IPS-18a (cell line): Measurements from ENCODE around the gene SULT4A1.
A peak's percentile ranks its signal among the peaks of the same experiment; 100 is the strongest.

Experiments used
- H3K27ac ChIP-seq: one replicate; pipeline ENCODE4 v1.5.1; 2013; ENCODE audit warnings: low read length
- H3K27me3 ChIP-seq: one replicate; pipeline ENCODE4 v1.6.1; 2013; ENCODE audit warnings: mild to moderate bottlenecking, low read length; ENCODE audit not compliant: control insufficient read depth, insufficient read depth
- H3K36me3 ChIP-seq: one replicate; pipeline ENCODE4 v1.6.1; 2013; ENCODE audit warnings: low read depth, low read length; ENCODE audit not compliant: control insufficient read depth
- H3K4me1 ChIP-seq: one replicate; pipeline ENCODE4 v1.6.1; 2013; ENCODE audit warnings: low read depth, low read length; ENCODE audit not compliant: control insufficient read depth
- H3K4me3 ChIP-seq: one replicate; pipeline ENCODE4 v1.5.1; 2013; ENCODE audit warnings: low read length
- H3K9ac ChIP-seq: one replicate; pipeline ENCODE4 v1.6.1; 2013; ENCODE audit warnings: mild to moderate bottlenecking, low read length, moderate library complexity
- H3K9me3 ChIP-seq: one replicate; pipeline ENCODE4 v1.6.1; 2013; ENCODE audit warnings: low read depth, low read length; ENCODE audit not compliant: control insufficient read depth

Gene SULT4A1

DNA sequence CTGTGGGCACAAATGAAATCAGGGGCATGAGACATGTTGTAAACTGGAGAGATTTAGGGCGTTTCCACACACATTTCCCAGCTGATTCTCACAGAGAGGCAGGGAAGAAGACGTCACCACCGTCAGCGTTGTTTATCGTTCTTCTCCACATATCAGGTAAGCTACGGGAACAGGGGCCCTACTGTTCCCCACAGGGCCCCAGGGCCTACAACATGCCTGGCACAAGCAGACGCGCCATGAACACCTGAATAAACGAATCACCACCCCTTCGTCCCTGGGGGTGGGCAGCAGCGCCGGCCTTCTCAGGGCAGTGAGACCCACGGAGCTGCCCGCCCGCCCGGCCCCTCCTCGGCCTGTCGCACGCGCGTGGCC is 50.5 kb downstream of the SULT4A1 start:
- Histone ChIP-seq H3K27me3 (no peaks in the 10 kb centered on the region), H3K4me1 (peaks cover 13% of the 10 kb centered on the region), H3K9ac (peak overlapping the region; percentile 85), H3K27ac (no peak overlapping the region), H3K36me3 (no peaks in the 10 kb centered on the region), H3K9me3 (no peaks in the 10 kb centered on the region), H3K4me3 (peak overlapping the region; percentile 88)

DNA sequence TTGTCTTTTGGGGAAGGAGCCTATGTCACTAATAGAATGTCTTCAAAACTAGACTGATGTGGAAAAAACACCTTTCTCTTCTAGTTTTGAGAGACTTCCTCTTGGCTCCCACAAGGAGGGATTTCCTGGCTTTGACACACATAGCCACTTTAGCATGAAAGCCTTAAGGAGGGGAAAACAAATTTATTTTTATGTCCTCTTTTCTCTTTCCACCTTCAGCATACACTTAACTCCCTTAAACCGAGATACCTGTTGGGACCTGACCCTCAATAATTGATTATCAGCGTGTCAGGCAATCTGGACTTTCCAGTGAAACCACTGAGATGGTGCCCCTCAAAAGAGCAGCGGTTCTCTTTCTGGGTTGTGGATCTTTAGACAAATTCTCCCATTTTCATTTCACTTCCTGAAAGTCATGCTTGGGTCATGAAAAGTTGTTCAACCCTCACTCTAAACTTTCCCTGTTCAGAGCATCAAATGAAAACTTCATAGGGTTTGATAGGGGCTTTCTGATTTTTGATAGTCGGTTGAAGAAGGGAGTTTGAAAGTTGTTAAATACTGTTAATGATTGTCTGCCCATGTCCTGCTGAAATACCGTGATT is 59.3 kb downstream of the SULT4A1 start:
- Histone ChIP-seq H3K36me3 (no peaks in the 10 kb centered on the region), H3K27me3 (no peaks in the 10 kb centered on the region), H3K9me3 (no peaks in the 10 kb centered on the region), H3K4me1 (no peaks in the 10 kb centered on the region), H3K4me3 (no peak overlapping the region), H3K27ac (no peak overlapping the region), H3K9ac (no peak overlapping the region)

DNA sequence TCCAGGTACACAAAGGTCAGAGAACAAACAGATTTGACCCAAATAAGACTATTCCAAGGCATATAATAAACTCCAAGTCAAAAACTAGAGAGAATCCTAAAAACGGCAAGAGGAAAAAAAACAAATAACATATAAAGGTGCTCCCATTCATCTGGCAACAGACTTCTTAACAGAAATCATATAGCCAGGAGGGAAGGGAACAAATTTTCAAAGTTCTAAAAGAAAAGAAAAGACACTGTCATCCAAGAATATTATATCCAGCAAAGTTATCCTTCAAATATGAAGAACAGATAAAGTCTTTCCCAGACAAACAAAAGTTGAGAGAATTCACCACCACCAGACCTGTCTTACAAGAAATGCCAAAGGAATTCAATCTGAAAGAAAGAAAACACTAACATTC is 61.3 kb downstream of the SULT4A1 start:
- Histone ChIP-seq H3K27ac (no peak overlapping the region), H3K4me3 (no peak overlapping the region), H3K36me3 (no peaks in the 10 kb centered on the region), H3K9me3 (no peaks in the 10 kb centered on the region), H3K27me3 (no peaks in the 10 kb centered on the region), H3K4me1 (no peaks in the 10 kb centered on the region), H3K9ac (no peak overlapping the region)

DNA sequence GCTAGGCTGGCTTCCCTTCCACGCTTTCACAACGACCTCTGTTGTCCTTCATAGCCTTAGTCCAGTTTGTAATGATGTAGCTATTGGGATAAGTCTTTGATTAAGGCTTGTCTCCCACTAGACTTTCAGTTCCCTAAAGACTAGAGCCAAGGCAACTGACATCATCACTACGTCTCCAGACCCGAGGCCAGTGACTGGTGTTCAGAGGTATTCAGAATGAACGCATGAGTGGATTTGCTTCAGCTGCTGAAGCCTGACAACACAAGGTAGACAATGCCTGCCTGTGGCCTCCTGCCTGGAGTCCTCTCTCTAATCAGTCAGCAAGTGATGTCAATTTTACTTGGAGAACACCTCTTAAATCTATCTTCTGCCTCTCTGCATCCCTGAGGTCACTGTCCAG is 63.8 kb downstream of the SULT4A1 start:
- no peak overlapping the region for H3K9ac ChIP-seq
- no peak overlapping the region for H3K4me3 ChIP-seq

DNA sequence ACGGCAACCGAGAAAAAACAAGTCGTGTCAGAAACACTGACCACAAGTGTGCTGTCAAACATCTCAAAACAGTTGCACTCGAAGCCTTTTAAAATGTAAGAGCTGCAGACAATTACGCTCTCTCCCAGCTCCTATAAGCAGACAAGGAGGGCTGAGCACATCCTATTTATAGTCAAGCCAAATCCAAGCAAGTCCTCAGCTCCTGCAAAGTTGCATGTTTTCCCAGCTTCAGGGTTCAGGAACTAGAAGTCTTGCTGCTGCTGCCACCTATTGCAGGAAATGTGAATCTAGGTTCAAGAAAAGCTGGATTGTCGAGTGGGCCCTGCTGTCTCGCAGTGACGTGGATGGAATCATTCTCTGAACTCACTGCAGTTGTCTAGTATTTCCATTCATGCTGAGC is 65.7 kb downstream of the SULT4A1 start:
- Histone ChIP-seq H3K27me3 (no peaks in the 10 kb centered on the region), H3K36me3 (no peaks in the 10 kb centered on the region), H3K4me1 (no peaks in the 10 kb centered on the region), H3K27ac (no peak overlapping the region), H3K9me3 (no peaks in the 10 kb centered on the region), H3K4me3 (no peak overlapping the region), H3K9ac (no peak overlapping the region)

More for the DNA sequence above, 63.8 kb downstream of the SULT4A1 start:
- no peaks in the 10 kb centered on the region for H3K4me1 ChIP-seq
- no peak overlapping the region for H3K27ac ChIP-seq
- no peaks in the 10 kb centered on the region for H3K36me3 ChIP-seq
- no peaks in the 10 kb centered on the region for H3K9me3 ChIP-seq
- H3K27me3 ChIP-seq, result no peaks in the 10 kb centered on the region

DNA sequence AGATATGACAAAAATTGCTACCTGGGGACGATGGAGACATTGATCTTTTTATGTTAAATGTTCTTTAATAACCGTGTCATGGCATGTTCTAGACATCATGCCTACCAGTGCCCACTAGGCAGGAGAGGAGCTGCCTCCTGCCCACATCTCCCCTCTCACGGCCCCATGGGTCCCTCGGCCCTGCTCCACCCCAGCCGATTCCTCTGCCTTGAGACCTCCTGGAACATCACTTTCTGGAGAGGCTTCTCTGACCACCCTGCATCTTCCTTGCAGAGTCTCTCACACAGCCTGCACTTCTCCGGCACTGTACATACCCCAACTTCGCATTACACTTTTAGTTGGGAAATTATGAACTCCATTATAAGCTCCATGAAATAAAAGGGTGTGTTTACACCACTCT is 67.0 kb downstream of the SULT4A1 start:
- Histone ChIP-seq H3K4me3 (no peak overlapping the region), H3K27ac (no peak overlapping the region), H3K27me3 (no peaks in the 10 kb centered on the region), H3K9me3 (no peaks in the 10 kb centered on the region), H3K4me1 (no peaks in the 10 kb centered on the region), H3K9ac (no peak overlapping the region), H3K36me3 (no peaks in the 10 kb centered on the region)

DNA sequence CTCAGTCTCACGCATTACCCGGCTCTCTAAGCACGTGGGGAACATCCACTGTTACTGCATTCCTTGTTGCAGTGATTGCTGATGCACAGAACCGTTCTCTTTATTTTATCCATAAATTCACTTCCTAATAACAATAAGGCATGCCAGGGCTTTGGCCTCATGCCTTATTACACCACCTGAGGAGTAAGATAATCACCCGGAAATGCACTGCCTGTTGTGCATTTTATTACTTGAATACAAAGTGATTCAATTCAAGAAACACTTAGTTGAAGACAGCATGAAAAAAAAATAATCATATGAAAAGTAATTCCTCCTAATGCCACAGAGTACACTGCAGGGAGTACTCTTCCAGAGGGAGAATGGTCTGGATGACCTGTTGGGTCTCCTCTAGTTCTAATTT is 69.4 kb downstream of the SULT4A1 start:
- Histone ChIP-seq H3K9me3 (no peaks in the 10 kb centered on the region), H3K4me1 (no peaks in the 10 kb centered on the region), H3K27me3 (no peaks in the 10 kb centered on the region), H3K36me3 (no peaks in the 10 kb centered on the region), H3K27ac (no peak overlapping the region), H3K4me3 (no peak overlapping the region), H3K9ac (no peak overlapping the region)

DNA sequence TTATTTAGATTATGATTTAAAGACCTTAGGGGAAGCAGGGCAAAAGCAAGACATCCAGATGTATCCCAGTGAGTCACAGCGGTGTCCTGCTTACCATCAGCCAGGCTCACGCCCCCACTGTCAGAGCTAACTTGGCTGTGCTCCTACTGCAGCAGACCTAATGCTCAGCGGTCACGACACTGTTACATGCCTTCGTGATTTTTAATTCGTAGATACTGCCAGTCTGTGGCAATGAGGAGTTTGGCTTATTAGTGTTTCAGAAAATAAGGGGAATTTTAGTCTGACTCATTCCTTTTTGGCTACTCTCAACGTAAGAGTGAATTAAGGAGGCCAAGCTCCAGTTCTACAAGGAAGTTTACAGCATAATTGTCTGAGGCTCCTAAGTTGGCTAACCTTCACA is 72.9 kb downstream of the SULT4A1 start:
- H3K27ac ChIP-seq, result no peak overlapping the region
- no peak overlapping the region for H3K9ac ChIP-seq
- H3K4me3 ChIP-seq, result no peak overlapping the region
- no peaks in the 10 kb centered on the region for H3K9me3 ChIP-seq
- H3K27me3 ChIP-seq, result no peaks in the 10 kb centered on the region
- H3K36me3 ChIP-seq, result no peaks in the 10 kb centered on the region
- no peaks in the 10 kb centered on the region for H3K4me1 ChIP-seq

DNA sequence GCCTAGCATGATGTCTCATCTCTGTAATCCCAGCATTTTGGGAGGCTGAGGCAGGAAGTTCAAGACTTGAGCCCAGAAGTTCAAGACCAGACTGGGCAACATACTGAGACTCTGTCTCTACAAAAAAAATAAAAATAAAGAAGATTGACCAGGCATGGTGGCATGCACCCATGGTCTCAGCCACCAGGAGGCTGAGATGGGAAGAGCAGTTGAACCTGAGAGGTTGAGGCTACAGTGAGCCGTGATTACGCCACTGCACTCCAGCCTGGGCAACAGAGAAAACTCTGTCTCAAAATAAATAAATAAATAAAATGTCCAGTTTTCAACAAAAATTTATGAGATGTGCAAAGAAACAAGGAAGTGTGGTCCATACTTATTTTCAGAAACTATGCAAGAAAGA is 78.5 kb downstream of the SULT4A1 start:
- no peaks in the 10 kb centered on the region for H3K27me3 ChIP-seq
- no peak overlapping the region for H3K9ac ChIP-seq
- H3K27ac ChIP-seq, result no peak overlapping the region

DNA sequence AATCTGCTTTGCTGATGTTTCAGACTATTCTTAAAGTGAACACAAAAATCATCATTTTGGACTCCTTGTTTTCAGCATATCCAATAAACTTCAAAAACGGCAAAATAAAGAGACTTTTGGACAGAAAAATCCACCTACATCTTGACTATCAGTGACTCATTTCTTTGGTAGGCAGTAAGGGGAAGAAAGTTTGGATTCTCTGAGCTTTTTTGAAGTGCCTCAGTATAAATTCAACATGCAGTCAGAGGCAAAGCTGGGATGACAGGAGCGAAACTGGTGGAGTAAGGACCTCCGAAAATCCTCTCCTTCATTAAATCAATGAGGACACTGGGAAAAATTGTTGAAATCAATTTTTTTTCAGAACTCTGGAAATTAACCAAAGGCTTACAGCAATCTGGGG is 79.9 kb downstream of the SULT4A1 start:
- Histone ChIP-seq H3K27ac (no peak overlapping the region), H3K27me3 (no peaks in the 10 kb centered on the region), H3K36me3 (no peaks in the 10 kb centered on the region), H3K9ac (no peak overlapping the region), H3K9me3 (no peaks in the 10 kb centered on the region), H3K4me1 (no peaks in the 10 kb centered on the region), H3K4me3 (no peak overlapping the region)

More for the DNA sequence above, 78.5 kb downstream of the SULT4A1 start:
- H3K4me3 ChIP-seq, result no peak overlapping the region
- no peaks in the 10 kb centered on the region for H3K4me1 ChIP-seq
- no peaks in the 10 kb centered on the region for H3K9me3 ChIP-seq
- H3K36me3 ChIP-seq, result no peaks in the 10 kb centered on the region

DNA sequence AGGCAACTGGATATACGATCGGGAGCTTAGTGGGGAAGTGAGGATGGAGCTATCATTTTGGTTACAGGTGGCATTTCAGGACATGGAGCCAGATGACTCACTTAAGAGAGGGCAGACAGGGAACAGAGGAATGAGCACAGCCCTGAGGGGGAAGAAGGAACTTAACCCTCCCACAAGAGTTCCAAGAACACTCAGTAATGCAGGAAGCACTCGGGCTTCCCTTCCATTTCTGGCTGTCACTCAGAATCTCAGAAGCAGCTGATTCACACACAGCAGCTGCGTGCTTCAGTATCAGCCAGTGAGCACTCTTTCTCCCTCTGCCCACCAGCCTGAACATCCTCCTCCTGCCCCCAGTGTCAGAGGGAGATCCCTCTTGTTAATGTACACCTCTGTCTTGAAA is 85.0 kb downstream of the SULT4A1 start:
- no peaks in the 10 kb centered on the region for H3K9me3 ChIP-seq
- no peaks in the 10 kb centered on the region for H3K27me3 ChIP-seq
- H3K27ac ChIP-seq, result no peak overlapping the region
- H3K4me1 ChIP-seq, result no peaks in the 10 kb centered on the region
- H3K4me3 ChIP-seq, result no peak overlapping the region
- H3K9ac ChIP-seq, result no peak overlapping the region
- no peaks in the 10 kb centered on the region for H3K36me3 ChIP-seq

DNA sequence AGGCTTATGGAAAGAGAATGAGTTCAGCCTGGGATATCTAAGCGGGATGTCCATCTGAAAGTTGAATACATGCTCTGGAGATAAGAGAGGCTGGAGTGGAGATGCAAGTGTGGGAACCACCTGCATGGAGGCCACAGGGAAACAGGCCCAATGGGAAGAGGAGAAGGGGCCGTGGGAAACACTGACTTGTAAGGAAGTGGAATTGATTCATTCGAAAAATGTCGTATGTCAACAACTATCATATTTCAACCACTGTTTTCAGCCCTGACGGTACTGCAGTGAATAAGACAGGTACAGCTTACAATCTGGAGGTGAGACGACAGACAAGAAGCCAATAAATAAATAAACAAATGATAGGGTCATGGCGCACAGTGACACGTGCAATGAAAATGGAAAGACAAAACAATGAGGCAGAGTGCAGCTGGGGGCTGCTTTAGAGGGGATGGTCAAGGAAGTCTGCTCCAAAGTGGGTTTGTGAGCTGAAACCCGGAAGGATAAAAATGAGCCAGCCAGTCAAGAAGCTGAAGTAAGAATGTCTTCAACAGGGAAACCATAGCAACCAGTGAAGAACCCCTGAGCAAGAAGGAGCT is 86.1 kb downstream of the SULT4A1 start:
- no peak overlapping the region for H3K27ac ChIP-seq
- H3K4me3 ChIP-seq, result no peak overlapping the region
- H3K9me3 ChIP-seq, result no peaks in the 10 kb centered on the region
- H3K9ac ChIP-seq, result no peak overlapping the region
- no peaks in the 10 kb centered on the region for H3K36me3 ChIP-seq
- H3K27me3 ChIP-seq, result no peaks in the 10 kb centered on the region
- H3K4me1 ChIP-seq, result no peaks in the 10 kb centered on the region
